Psoas muscle (tissue), 8 donors: ENCODE results near the gene SERPINB13. TPM values are rescaled to one million over a fixed set of nuclear protein-coding genes. Genes with fewer than 3 reads are reported as not detected.

Experiments
- ATAC-seq, 4 donors: fragments of 200-7000 bp; cut with Tn5 transposase; one replicate each; pipeline ENCODE4 v1.9.1; 2020; ENCODE audit warnings: moderate library complexity in 3 of 4, mild to moderate bottlenecking in 2 of 4
- DNase-seq, 2 donors: peaks; one replicate each; pipeline ENCODE4 v3.0.0-alpha.2; 2020
- H3K27ac ChIP-seq: fragments of 200-600 bp; one replicate; pipeline ENCODE4 v1.8.0; 2022
- H3K27me3 ChIP-seq, 3 donors: fragments of 200-600 bp in 1 of 3; one replicate each; pipeline versions ENCODE4 v1.6.1 to v1.8.0; 2013 to 2022; ENCODE audit warnings: low read length in 2 of 3, mild to moderate bottlenecking in 2 of 3, moderate library complexity in 1 of 3; ENCODE audit not compliant: insufficient read depth in 3 of 3
- H3K36me3 ChIP-seq, 2 donors: fragments of 200-600 bp in 1 of 2; one replicate each; pipeline versions ENCODE4 v1.6.1 to v1.8.0; 2013 to 2022; ENCODE audit warnings: low read depth in 1 of 2, mild to moderate bottlenecking in 1 of 2, moderate library complexity in 1 of 2; ENCODE audit not compliant: insufficient read depth in 1 of 2
- H3K4me1 ChIP-seq: fragments of 200-600 bp; one replicate; pipeline ENCODE4 v1.8.0; 2022
- H3K4me3 ChIP-seq: fragments of 200-600 bp; one replicate; pipeline ENCODE4 v1.8.0; 2022; ENCODE audit warnings: mild to moderate bottlenecking
- H3K9me3 ChIP-seq: fragments of 200-600 bp; one replicate; pipeline ENCODE4 v1.8.0; 2022
- WGBS, 3 donors: extraction: QIAGEN DNeasy Blood & Tissue Kit; methylation state at CpG; one replicate each; pipeline versions ENCODE4 v1.1.6 to v1.1.7; 2013; 5-methylcytosine and 5-hydroxymethylcytosine counted together
- intact Hi-C, 2 donors: fragments of 100-400 bp; cut with DNase I; formaldehyde crosslinking; loops; one replicate each; pipeline versions ENCODE4 v1.11.0 to v1.14.2; 2022
- polyA plus RNA-seq, 3 donors: library from polyadenylated mRNA; stranded (reverse); fragments of 200-250 nt; gene quantifications; one replicate each; pipeline ENCODE4 v1.2.3, GENCODE V29; 2013
- total RNA-seq, 4 donors: library from RNA; stranded (reverse); fragmentation: NEBNext Ultra II Directional in 2 of 4; extraction: Animal tissue kit (Norgen Biotek cat#: 25700) in 2 of 4; gene quantifications; one replicate each; pipeline versions ENCODE4 v1.2.1 to v1.2.4, GENCODE V29; 2021 to 2023
- TF ChIP-seq, protein P1 (sequence below): fragments of 200-600 bp; IDR thresholded peaks from one replicate; pipeline ENCODE4 v1.8.0; 2022; ENCODE audit warnings: antibody characterized with exemption
- donor health status: healthy with polysubstance abuse.
- donor health status: DM: no; HTN: no; CAD: no; lungs with moderate emphysema.
- donor health status: Bipolar disorder and iron deficiency.
- donor health status: healthy.
- donor health status: DM: yes; HTN: yes; CAD: no.
- donor health status: DM: no; HTN: no; CAD: no.
- donor health status: DM: no; HTN: no; CAD: no.
- donor health status: DM: yes; HTN: yes; CAD: no.

The SERPINB13 gene
- total and polyA plus RNA-seq, 7 donors, result not detected

DNA sequence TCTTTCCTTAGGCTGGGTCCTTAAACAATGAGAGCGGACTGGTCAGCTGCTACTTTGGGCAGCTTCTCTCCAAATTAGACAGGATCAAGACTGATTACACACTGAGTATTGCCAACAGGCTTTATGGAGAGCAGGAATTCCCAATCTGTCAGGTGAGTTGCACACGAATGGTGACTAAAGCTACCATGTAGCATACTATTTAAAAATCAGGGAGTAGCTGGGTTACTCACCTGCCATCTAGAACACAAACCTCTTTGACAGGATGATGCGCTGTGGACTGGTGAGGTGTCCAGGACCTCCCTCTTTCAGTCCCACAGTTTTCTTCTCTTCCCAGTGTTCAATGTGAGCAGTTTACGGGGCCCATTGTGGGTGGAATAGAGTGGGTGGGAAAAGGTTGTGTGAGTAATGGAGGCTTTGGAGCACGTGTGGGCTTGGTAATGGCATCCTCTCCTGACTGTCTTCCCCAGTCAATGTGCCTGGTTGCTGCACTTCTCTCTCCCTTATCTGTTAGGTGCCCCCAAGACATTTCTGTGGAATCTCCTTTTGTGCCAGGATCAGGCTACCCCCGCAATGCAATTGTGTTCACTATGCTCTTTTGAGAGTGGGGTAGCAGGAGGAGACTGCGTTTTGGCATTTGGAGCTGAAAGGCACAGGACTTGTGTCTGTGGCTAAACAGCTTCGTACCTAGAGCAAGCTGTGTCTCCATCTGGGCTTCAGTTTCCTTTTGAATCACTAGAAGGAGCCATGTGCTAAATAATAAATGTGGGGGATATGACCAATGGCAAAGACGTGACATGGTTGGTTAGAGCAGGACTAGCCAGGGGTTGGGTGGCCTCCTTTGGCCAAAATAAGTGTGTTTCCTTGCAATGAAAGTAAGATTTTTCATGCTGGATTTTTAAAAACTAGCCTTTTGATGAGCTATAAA is 27.3 kb upstream of the SERPINB13 start:
- ATAC-seq, result no peak
- Histone ChIP-seq H3K4me3 (no peak overlapping the region), H3K4me1 (no peaks in the 10 kb centered on the region), H3K9me3 (no peaks in the 10 kb centered on the region), H3K27ac (no peak overlapping the region), H3K27me3 (no peaks in the 10 kb centered on the region), H3K36me3 (no peaks in the 10 kb centered on the region)
- no peak for DNase-seq
- TF ChIP-seq, protein P1, sequence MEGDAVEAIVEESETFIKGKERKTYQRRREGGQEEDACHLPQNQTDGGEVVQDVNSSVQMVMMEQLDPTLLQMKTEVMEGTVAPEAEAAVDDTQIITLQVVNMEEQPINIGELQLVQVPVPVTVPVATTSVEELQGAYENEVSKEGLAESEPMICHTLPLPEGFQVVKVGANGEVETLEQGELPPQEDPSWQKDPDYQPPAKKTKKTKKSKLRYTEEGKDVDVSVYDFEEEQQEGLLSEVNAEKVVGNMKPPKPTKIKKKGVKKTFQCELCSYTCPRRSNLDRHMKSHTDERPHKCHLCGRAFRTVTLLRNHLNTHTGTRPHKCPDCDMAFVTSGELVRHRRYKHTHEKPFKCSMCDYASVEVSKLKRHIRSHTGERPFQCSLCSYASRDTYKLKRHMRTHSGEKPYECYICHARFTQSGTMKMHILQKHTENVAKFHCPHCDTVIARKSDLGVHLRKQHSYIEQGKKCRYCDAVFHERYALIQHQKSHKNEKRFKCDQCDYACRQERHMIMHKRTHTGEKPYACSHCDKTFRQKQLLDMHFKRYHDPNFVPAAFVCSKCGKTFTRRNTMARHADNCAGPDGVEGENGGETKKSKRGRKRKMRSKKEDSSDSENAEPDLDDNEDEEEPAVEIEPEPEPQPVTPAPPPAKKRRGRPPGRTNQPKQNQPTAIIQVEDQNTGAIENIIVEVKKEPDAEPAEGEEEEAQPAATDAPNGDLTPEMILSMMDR, result no peak
- intact Hi-C loops, result no loop called here
- WGBS, 3 donors, result 83 to 89% (median 84%) methylated on average over 9 of the region's 9 CpGs

- intact Hi-C loops, result no loop called here
- no peak overlapping the region for H3K4me3 ChIP-seq
- 88 to 96% (median 92%) methylated on average over 4 of the region's 4 CpGs for WGBS, 3 donors
These were observed 24.9 kb upstream of the SERPINB13 start for GRCh38 chr18:63562284-63562683.

GRCh38 chr18:63564021-63564420 is 23.1 kb upstream of the SERPINB13 start:
- Histone ChIP-seq H3K27me3 (no peaks in the 10 kb centered on the region), H3K27ac (no peak overlapping the region), H3K4me1 (no peaks in the 10 kb centered on the region), H3K9me3 (no peaks in the 10 kb centered on the region), H3K4me3 (no peak overlapping the region), H3K36me3 (no peaks in the 10 kb centered on the region)
- no peak for DNase-seq
- WGBS, 3 donors, result 93 to 95% (median 93%) methylated on average over 4 of the region's 4 CpGs
- intact Hi-C loops, result no loop called here
- TF ChIP-seq, protein P1, result no peak
- ATAC-seq, result no peak

More at GRCh38 chr18:63562284-63562683, 24.9 kb upstream of the SERPINB13 start:
- H3K9me3 ChIP-seq, result no peaks in the 10 kb centered on the region
- no peaks in the 10 kb centered on the region for H3K36me3 ChIP-seq
- no peak for ATAC-seq
- H3K4me1 ChIP-seq, result no peaks in the 10 kb centered on the region
- TF ChIP-seq, protein P1, result no peak
- no peak for DNase-seq
- no peaks in the 10 kb centered on the region for H3K27me3 ChIP-seq
- no peak overlapping the region for H3K27ac ChIP-seq

GRCh38 chr18:63564561-63564960 is 22.6 kb upstream of the SERPINB13 start:
- Histone ChIP-seq H3K9me3 (no peaks in the 10 kb centered on the region), H3K4me3 (no peak overlapping the region), H3K4me1 (no peaks in the 10 kb centered on the region), H3K36me3 (no peaks in the 10 kb centered on the region), H3K27ac (no peak overlapping the region), H3K27me3 (no peaks in the 10 kb centered on the region)
- DNase-seq, result no peak
- TF ChIP-seq, protein P1, result no peak
- 33 to 60% (median 35%) methylated on average over 1 of the region's 1 CpG for WGBS, 3 donors
- ATAC-seq, result no peak
- intact Hi-C loops, result no loop called here
